Measurements from ENCODE around the gene RAB11FIP4.

GRCh38 chr17:31431098-31431851 is 39.8 kb downstream of the RAB11FIP4 start:
- TF ChIP-seq CTCF (IDR thresholded peaks at IDR 0.05; ENCODE audit: low read depth, low read length, poor library complexity, severe bottlenecking) (no peak), EZH2phosphoT487 (IDR thresholded peaks at IDR 0.05; ENCODE audit: borderline replicate concordance, low read length) (no peak)
